NK-92 (cell line): Measurements from ENCODE around the gene COL20A1.

Source experiments
- DNase-seq: peaks from one replicate; lab custom pipeline; 2025; ENCODE audit not compliant: unreplicated experiment; lab: John Stamatoyannopoulos, UW

Gene COL20A1

GRCh38 chr20:63318391-63319163, 25.6 kb downstream of the COL20A1 start:
- DNase-seq, result no peak

- DNase-seq, result no peak
Observed at GRCh38 chr20:63319164-63320040, 26.4 kb downstream of the COL20A1 start.

GRCh38 chr20:63320041-63320511, 27.1 kb downstream of the COL20A1 start:
- no peak for DNase-seq

- DNase-seq, result no peak
Observed at GRCh38 chr20:63320616-63321147, 27.7 kb downstream of the COL20A1 start.

GRCh38 chr20:63321148-63321831, 28.3 kb downstream of the COL20A1 start:
- no peak for DNase-seq

- DNase-seq, result no peak
Observed at GRCh38 chr20:63322146-63322932, 29.4 kb downstream of the COL20A1 start.

- no peak for DNase-seq
Observed at GRCh38 chr20:63322933-63323273, 29.9 kb downstream of the COL20A1 start.

- no peak for DNase-seq
Observed at GRCh38 chr20:63323357-63323981, 30.5 kb downstream of the COL20A1 start.

GRCh38 chr20:63325021-63325471, 32.1 kb downstream of the COL20A1 start:
- no peak for DNase-seq

- DNase-seq, result no peak
Observed at GRCh38 chr20:63325554-63326313, 32.7 kb downstream of the COL20A1 start.

GRCh38 chr20:63326314-63327230, 33.6 kb downstream of the COL20A1 start:
- no peak for DNase-seq

GRCh38 chr20:63327231-63327745, 34.3 kb downstream of the COL20A1 start:
- no peak for DNase-seq

GRCh38 chr20:63328026-63328700, 35.2 kb downstream of the COL20A1 start:
- DNase-seq, result no peak

GRCh38 chr20:63328718-63329275, 35.8 kb downstream of the COL20A1 start:
- no peak for DNase-seq

- no peak for DNase-seq
Observed at GRCh38 chr20:63329331-63330083, 36.5 kb downstream of the COL20A1 start.

GRCh38 chr20:63330084-63330760, 37.2 kb downstream of the COL20A1 start:
- no peak for DNase-seq
